PC-3 (cell line): ENCODE data around the gene KAT7. TPM values are rescaled to one million over a fixed set of nuclear protein-coding genes. Genes with fewer than 3 reads are reported as not detected.

Experiments used
- ATAC-seq: fragments of 200-7000 bp; cut with Tn5 transposase; 2 replicates; pipeline ENCODE4 v1.9.1; 2020; ENCODE audit warnings: mild to moderate bottlenecking, moderate library complexity
- BruUV-seq: library from RNA; stranded (reverse); fragments of 400-500 nt; replicated peaks from 2 replicates; lab custom pipeline; 2021; lab: Mats Ljungman, UMichigan
- CTCF ChIA-PET: fragments of 300-600 bp; sonication (Branson Sonifier 250); formaldehyde crosslinking; loops from one replicate; lab custom pipeline; 2022; ENCODE audit warnings: antibody characterized with exemption; lab: Charles Lee
- POLR2A ChIA-PET: fragments of 300-600 bp; sonication (Branson Sonifier 250); formaldehyde crosslinking; loops from one replicate; lab custom pipeline; 2022; ENCODE audit warnings: antibody characterized with exemption; ENCODE audit not compliant: unreplicated experiment; lab: Charles Lee
- DNase-seq: peaks from one replicate; pipeline ENCODE4 v3.0.0-alpha.2; 2015
- H2AFZ ChIP-seq: fragments of 300-600 bp; sonication (generic); 2 replicates; pipeline ENCODE4 v1.6.0; 2016; ENCODE audit warnings: antibody characterized with exemption, low read length
- H3F3A ChIP-seq: fragments of 300-600 bp; sonication (generic); one replicate; pipeline ENCODE4 v1.6.0; 2017; ENCODE audit warnings: antibody characterized with exemption, low read length, control low read depth, mild to moderate bottlenecking; ENCODE audit not compliant: unreplicated experiment
- H3K27ac ChIP-seq: fragments of 300-600 bp; sonication (generic); 2 replicates; pipeline ENCODE4 v1.5.1; 2016; ENCODE audit warnings: mild to moderate bottlenecking, low read length
- H3K27me3 ChIP-seq: fragments of 300-600 bp; sonication (generic); 2 replicates; pipeline ENCODE4 v1.6.1; 2016; ENCODE audit warnings: low read length, mixed read lengths
- H3K36me3 ChIP-seq: fragments of 300-600 bp; sonication (generic); 2 replicates; pipeline ENCODE4 v1.6.1; 2016; ENCODE audit warnings: low read depth, mixed run types, low read length, mixed read lengths
- H3K4me1 ChIP-seq: fragments of 300-600 bp; sonication (generic); 2 replicates; pipeline ENCODE4 v1.5.1; 2016; ENCODE audit warnings: low read length; ENCODE audit not compliant: insufficient read depth
- H3K4me2 ChIP-seq: fragments of 300-600 bp; sonication (generic); 2 replicates; pipeline ENCODE4 v1.6.0; 2016; ENCODE audit warnings: low read length
- H3K4me3 ChIP-seq: fragments of 300-600 bp; sonication (generic); 2 replicates; pipeline ENCODE4 v1.5.1; 2016; ENCODE audit warnings: mild to moderate bottlenecking, low read length, mixed read lengths
- H3K79me2 ChIP-seq: fragments of 300-600 bp; sonication (generic); 2 replicates; pipeline ENCODE4 v1.6.1; 2017; ENCODE audit warnings: low read length, mixed read lengths
- H3K9ac ChIP-seq: fragments of 300-600 bp; sonication (generic); 2 replicates; pipeline ENCODE4 v1.6.0; 2016; ENCODE audit warnings: mild to moderate bottlenecking, low read length
- H3K9me2 ChIP-seq: fragments of 300-600 bp; sonication (generic); replicated peaks from 2 replicates; pipeline ENCODE4 v1.6.1; 2016; ENCODE audit warnings: mixed run types, low read length, mixed read lengths
- H3K9me3 ChIP-seq: fragments of 300-600 bp; sonication (generic); 2 replicates; pipeline ENCODE4 v1.6.1; 2016; ENCODE audit warnings: low read length, mixed read lengths
- H4K20me1 ChIP-seq: fragments of 300-600 bp; sonication (generic); 2 replicates; pipeline ENCODE4 v1.6.1; 2016; ENCODE audit warnings: low read length, mixed read lengths
- CTCF ChIP-seq: fragments of 300-600 bp; sonication (generic); conservative IDR thresholded peaks from 2 replicates; pipeline ENCODE4 v1.5.1; 2017; ENCODE audit warnings: antibody characterized with exemption, low read depth, mild to moderate bottlenecking, low read length
- EZH2 ChIP-seq: fragments of 300-600 bp; sonication (generic); IDR thresholded peaks from one replicate; pipeline ENCODE4 v1.6.1; 2017; ENCODE audit warnings: antibody characterized with exemption, mild to moderate bottlenecking, low read length; ENCODE audit not compliant: unreplicated experiment
- EZH2phosphoT487 ChIP-seq: fragments of 300-600 bp; sonication (generic); IDR thresholded peaks from 2 replicates; pipeline ENCODE4 v1.6.1; 2018; ENCODE audit warnings: mild to moderate bottlenecking, antibody characterized with exemption, low read length, borderline replicate concordance
- intact Hi-C: fragments of 100-400 bp; cut with micrococcal nuclease; formaldehyde crosslinking; loops from 2 replicates; pipeline ENCODE4 v1.9.0; 2023
- total RNA-seq: library from RNA; depleted of rRNA; stranded (reverse); fragments of >200 nt; gene quantifications from 2 replicates; pipeline ENCODE4 v1.2.3, GENCODE V29; 2014

Gene KAT7
- total RNA-seq, 1 experiment from 2014 or later, result 39.1 TPM

GRCh38 chr17:49880291-49881053 is 92.0 kb downstream of the KAT7 start:
- Histone ChIP-seq H3K36me3 (no peaks in the 10 kb centered on the region), H3K9ac (no peak overlapping the region), H3K9me2 (no peaks in the 10 kb centered on the region), H3F3A (no peaks in the 10 kb centered on the region), H3K79me2 (no peaks in the 10 kb centered on the region), H4K20me1 (no peaks in the 10 kb centered on the region), H3K27ac (no peak overlapping the region), H3K4me3 (peak overlapping the region; percentile 43; the same call in 1 of the 2 replicates), H3K9me3 (no peaks in the 10 kb centered on the region), H2AFZ (peak overlapping the region; percentile 63), H3K4me2 (peak overlapping the region; percentile 71), H3K4me1 (no peaks in the 10 kb centered on the region), H3K27me3 (no peaks in the 10 kb centered on the region)
- no TSS peak for BruUV-seq
- TF ChIP-seq EZH2phosphoT487, result no peak
- peak; percentile 98 for TF ChIP-seq CTCF
- DNase-seq, result peak; percentile 91
- POLR2A ChIA-PET, result interaction anchor here (0.5 kb wide), 1 partner anchor 327 kb away, joined by 4 read pairs; no protein-coding TSS in a partner anchor
- ATAC-seq, result peak; percentile 99
- CTCF ChIA-PET, result interaction anchor here (0.8 to 1.0 kb wide), 2 partner anchors 72 to 117 kb away, joined by 3 to 5 read pairs; no protein-coding TSS in a partner anchor
- intact Hi-C loops, result loop anchor here (1.0 kb wide), 1 partner anchor 116 kb away; no protein-coding TSS in a partner anchor

GRCh38 chr17:49881054-49881402 is 92.5 kb downstream of the KAT7 start:
- no TSS peak for BruUV-seq
- Histone ChIP-seq H3K9ac (no peak overlapping the region), H2AFZ (peak overlapping the region; percentile 63), H3K4me1 (peaks cover under 1% of the 10 kb centered on the region), H3K27me3 (no peaks in the 10 kb centered on the region), H3K9me2 (no peaks in the 10 kb centered on the region), H4K20me1 (no peaks in the 10 kb centered on the region), H3F3A (no peaks in the 10 kb centered on the region), H3K9me3 (no peaks in the 10 kb centered on the region), H3K4me3 (no peak overlapping the region; the same call in 1 of the 2 replicates), H3K79me2 (no peaks in the 10 kb centered on the region), H3K27ac (no peak overlapping the region), H3K36me3 (no peaks in the 10 kb centered on the region), H3K4me2 (peak overlapping the region; percentile 71; the same call in 1 of the 2 replicates)
- ATAC-seq (no peak), DNase-seq (no peak)
- TF ChIP-seq EZH2 (no peak), EZH2phosphoT487 (no peak), CTCF (no peak)
- ChIA-PET POLR2A (no interaction called here), CTCF (interaction anchor here (1.0 kb wide), 1 partner anchor 116 kb away, joined by 5 read pairs; no protein-coding TSS in a partner anchor)
- intact Hi-C loops, result no loop called here

DNA sequence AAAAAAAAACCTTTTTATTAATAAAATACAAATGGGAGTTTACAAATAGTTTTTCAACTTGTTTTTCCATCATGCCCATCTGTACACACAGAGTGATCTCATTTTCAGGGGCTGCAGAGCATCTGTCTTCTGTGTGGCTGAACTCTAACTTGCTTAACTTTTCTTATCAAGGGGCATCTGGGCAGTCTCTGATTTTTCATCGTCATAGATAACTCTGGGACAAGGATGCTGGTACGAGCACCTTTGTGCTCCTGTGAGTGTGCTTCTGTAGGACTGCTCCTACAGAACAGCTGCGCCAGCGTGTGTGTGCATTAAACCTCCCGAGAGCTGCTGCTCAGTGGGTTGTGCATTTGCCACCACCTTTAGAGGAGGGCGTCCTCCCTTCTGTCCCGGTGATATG is 94.0 kb downstream of the KAT7 start:
- TF ChIP-seq EZH2 (no peak), CTCF (no peak), EZH2phosphoT487 (no peak)
- no peak for DNase-seq
- ChIA-PET POLR2A (no interaction called here), CTCF (no interaction called here)
- no peaks in the 10 kb centered on the region for H3K9me3 ChIP-seq
- no peak overlapping the region for H3K27ac ChIP-seq
- no peaks in the 10 kb centered on the region for H3F3A ChIP-seq
- H3K9me2 ChIP-seq, result no peaks in the 10 kb centered on the region
- H3K9ac ChIP-seq, result no peak overlapping the region
- H3K4me3 ChIP-seq, result no peak overlapping the region
- BruUV-seq, result no TSS peak
- intact Hi-C loops, result no loop called here
- peaks cover 14% of the 10 kb centered on the region for H3K4me1 ChIP-seq
- no peaks in the 10 kb centered on the region for H3K36me3 ChIP-seq
- no peaks in the 10 kb centered on the region for H3K79me2 ChIP-seq
- no peak overlapping the region for H3K4me2 ChIP-seq
- no peak for ATAC-seq
- H4K20me1 ChIP-seq, result no peaks in the 10 kb centered on the region
- no peak overlapping the region for H2AFZ ChIP-seq
- H3K27me3 ChIP-seq, result no peaks in the 10 kb centered on the region
